Caco-2 (cell line): Measurements from ENCODE around the gene C4BPB. TPM values are rescaled to one million over a fixed set of nuclear protein-coding genes. Genes with fewer than 3 reads are reported as not detected.

ENCODE experiments used
- BruUV-seq: library from RNA; stranded (reverse); fragments of 400-500 nt; replicated peaks from 2 replicates; lab custom pipeline; 2021; lab: Mats Ljungman, UMichigan
- CTCF ChIA-PET: fragments of 300-600 bp; sonication (Branson Sonifier 250); formaldehyde crosslinking; loops from one replicate; lab custom pipeline; 2022; ENCODE audit warnings: antibody characterized with exemption; lab: Charles Lee
- POLR2A ChIA-PET: fragments of 300-600 bp; sonication (Branson Sonifier 250); formaldehyde crosslinking; loops from one replicate; lab custom pipeline; 2022; ENCODE audit warnings: antibody characterized with exemption; lab: Charles Lee
- DNase-seq, 2 experiments: peaks; one replicate each; pipeline versions ENCODE4 v3.0.0 to v3.0.0-alpha.2; 2020 to 2022
- H3K27me3 ChIP-seq: replicated peaks from 2 replicates; pipeline ENCODE4 v1.6.0; 2011; ENCODE audit warnings: low read length; ENCODE audit not compliant: control insufficient read depth, insufficient read depth
- H3K36me3 ChIP-seq: 2 replicates; pipeline ENCODE4 v1.5.1; 2011; ENCODE audit warnings: low read length; ENCODE audit not compliant: control insufficient read depth, insufficient read depth
- H3K4me1 ChIP-seq: fragments of 250-450 bp; sonication (Bioruptor Pico); 2 replicates; pipeline ENCODE4 v1.5.1; 2020; ENCODE audit warnings: mild to moderate bottlenecking
- H3K4me3 ChIP-seq: 2 replicates; pipeline ENCODE4 v1.5.1; 2011; ENCODE audit warnings: low read depth, mild to moderate bottlenecking, control low read depth, low read length
- H3K9me3 ChIP-seq: fragments of 250-450 bp; sonication (Bioruptor Pico); 2 replicates; pipeline ENCODE4 v1.5.1; 2020; ENCODE audit warnings: mild to moderate bottlenecking, moderate library complexity
- H3K27ac Mint-ChIP-seq: one replicate; pipeline ENCODE4 v1.8.0; 2022; ENCODE audit warnings: mixed read lengths; ENCODE audit not compliant: unreplicated experiment
- H3K27me3 Mint-ChIP-seq: one replicate; pipeline ENCODE4 v1.8.0; 2022; ENCODE audit warnings: mixed read lengths; ENCODE audit not compliant: insufficient read depth, unreplicated experiment
- H3K36me3 Mint-ChIP-seq: one replicate; pipeline ENCODE4 v1.8.0; 2022; ENCODE audit warnings: mild to moderate bottlenecking, mixed read lengths; ENCODE audit not compliant: insufficient read depth, unreplicated experiment
- H3K4me1 Mint-ChIP-seq: one replicate; pipeline ENCODE4 v1.8.0; 2022; ENCODE audit warnings: low read depth, mixed read lengths; ENCODE audit not compliant: unreplicated experiment
- H3K4me3 Mint-ChIP-seq: one replicate; pipeline ENCODE4 v1.8.0; 2022; ENCODE audit warnings: mild to moderate bottlenecking, moderate library complexity, mixed read lengths; ENCODE audit not compliant: unreplicated experiment
- H3K9me3 Mint-ChIP-seq: one replicate; pipeline ENCODE4 v1.8.0; 2022; ENCODE audit warnings: mixed read lengths; ENCODE audit not compliant: unreplicated experiment
- CTCF ChIP-seq, 2 experiments: fragments of 200-600 bp in 1 of 2; IDR thresholded peaks; 1 replicate in 1 of 2; 2 replicates in 1 of 2; pipeline versions ENCODE4 v1.5.1 to v1.8.0; 2011 to 2022; ENCODE audit warnings: antibody characterized with exemption in 1 of 2, control low read depth in 1 of 2, inconsistent platforms in 1 of 2, low read depth in 1 of 2, low read length in 1 of 2, mild to moderate bottlenecking in 1 of 2, moderate library complexity in 1 of 2; ENCODE audit not compliant: insufficient read depth in 1 of 2, severe bottlenecking in 1 of 2, unreplicated experiment in 1 of 2
- intact Hi-C: fragments of 100-400 bp; cut with micrococcal nuclease; formaldehyde crosslinking; loops from one replicate; pipeline ENCODE4 v1.10.0; 2022; ENCODE audit not compliant: unreplicated experiment
- total RNA-seq: library from RNA; stranded (reverse); gene quantifications from 2 replicates; pipeline ENCODE4 v1.2.3, GENCODE V29; 2022

The C4BPB gene
- total RNA-seq, 1 experiment from 2014 or later, result 99.8 TPM

GRCh38 chr1:207060596-207060995 is 28.1 kb upstream of the C4BPB start:
- Mint-ChIP-seq H3K4me1 (no peaks in the 10 kb centered on the region), H3K9me3 (no peaks in the 10 kb centered on the region), H3K27ac (no peak overlapping the region), H3K36me3 (peaks cover 22% of the 10 kb centered on the region), H3K27me3 (no peaks in the 10 kb centered on the region), H3K4me3 (no peak overlapping the region)
- ChIA-PET CTCF (no interaction called here), POLR2A (no interaction called here)
- Histone ChIP-seq H3K4me1 (no peaks in the 10 kb centered on the region), H3K36me3 (peaks cover 4% of the 10 kb centered on the region; the same call in 1 of the 2 replicates), H3K27me3 (no peaks in the 10 kb centered on the region), H3K9me3 (no peaks in the 10 kb centered on the region), H3K4me3 (no peak overlapping the region)
- intact Hi-C loops, result no loop called here
- no TSS peak for BruUV-seq
- DNase-seq, result no peak
- no peak for TF ChIP-seq CTCF (IDR thresholded peaks at IDR 0.05; ENCODE audit: insufficient read depth in 1 of 2, low read depth in 1 of 2, low read length in 1 of 2, severe bottlenecking in 1 of 2, unreplicated experiment in 1 of 2)

DNA sequence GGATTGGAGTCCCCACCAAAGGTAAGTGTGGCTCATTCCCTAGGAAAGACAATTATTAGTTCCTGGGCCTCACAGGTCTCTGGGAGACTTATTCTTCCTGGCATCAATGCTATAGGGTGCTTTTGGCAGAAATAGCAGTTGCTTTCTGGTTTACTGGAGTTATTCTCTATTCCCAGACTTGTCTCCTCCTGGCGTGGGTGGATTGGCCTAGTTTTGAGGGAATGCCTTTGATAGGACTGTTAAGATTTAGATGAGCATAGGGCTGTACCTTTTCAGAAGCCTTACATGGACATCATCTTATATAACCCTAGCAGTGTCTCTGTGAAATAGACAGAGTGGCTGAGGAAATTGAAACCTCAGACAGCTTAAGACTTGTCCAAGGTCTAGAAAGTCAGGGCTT is 26.6 kb upstream of the C4BPB start:
- H3K27me3 Mint-ChIP-seq, result no peaks in the 10 kb centered on the region
- no peak for DNase-seq
- Histone ChIP-seq H3K27me3 (no peaks in the 10 kb centered on the region), H3K4me3 (no peak overlapping the region), H3K9me3 (no peaks in the 10 kb centered on the region), H3K36me3 (peaks cover 4% of the 10 kb centered on the region; the same call in 1 of the 2 replicates), H3K4me1 (no peaks in the 10 kb centered on the region)
- intact Hi-C loops, result no loop called here
- H3K9me3 Mint-ChIP-seq, result no peaks in the 10 kb centered on the region
- no peak overlapping the region for H3K27ac Mint-ChIP-seq
- no peak overlapping the region for H3K4me3 Mint-ChIP-seq
- CTCF ChIA-PET, result no interaction called here
- POLR2A ChIA-PET, result no interaction called here
- TF ChIP-seq CTCF (IDR thresholded peaks at IDR 0.05; ENCODE audit: insufficient read depth in 1 of 2, low read depth in 1 of 2, low read length in 1 of 2, severe bottlenecking in 1 of 2, unreplicated experiment in 1 of 2), result no peak
- no TSS peak for BruUV-seq
- H3K4me1 Mint-ChIP-seq, result no peaks in the 10 kb centered on the region
- H3K36me3 Mint-ChIP-seq, result peaks cover 22% of the 10 kb centered on the region

DNA sequence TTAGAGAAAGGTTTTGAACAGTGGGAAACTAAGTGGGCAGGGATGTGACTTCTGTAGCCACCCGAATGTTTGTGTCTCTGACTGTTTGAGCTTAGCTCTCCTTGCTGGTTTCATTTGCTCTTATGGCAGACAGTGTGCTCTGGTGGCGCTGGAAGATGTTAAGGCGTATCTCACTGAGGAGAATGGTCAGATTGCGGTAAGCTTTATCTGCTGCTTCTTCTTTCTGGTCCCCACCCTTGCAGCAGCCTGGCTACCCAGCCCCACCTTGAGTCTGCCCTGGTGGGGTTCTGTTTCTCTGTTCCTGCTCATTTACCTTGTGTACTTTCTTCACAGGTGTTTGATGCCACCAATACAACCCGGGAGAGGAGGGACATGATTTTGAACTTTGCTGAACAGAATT is 25.6 kb upstream of the C4BPB start:
- H3K9me3 Mint-ChIP-seq, result no peaks in the 10 kb centered on the region
- H3K27me3 Mint-ChIP-seq, result no peaks in the 10 kb centered on the region
- Histone ChIP-seq H3K4me3 (no peak overlapping the region), H3K27me3 (no peaks in the 10 kb centered on the region), H3K4me1 (no peaks in the 10 kb centered on the region), H3K9me3 (no peaks in the 10 kb centered on the region), H3K36me3 (peaks cover 4% of the 10 kb centered on the region; the same call in 1 of the 2 replicates)
- POLR2A ChIA-PET, result no interaction called here
- H3K4me1 Mint-ChIP-seq, result no peaks in the 10 kb centered on the region
- no peak for TF ChIP-seq CTCF (IDR thresholded peaks at IDR 0.05; ENCODE audit: insufficient read depth in 1 of 2, low read depth in 1 of 2, low read length in 1 of 2, severe bottlenecking in 1 of 2, unreplicated experiment in 1 of 2)
- peaks cover 27% of the 10 kb centered on the region for H3K36me3 Mint-ChIP-seq
- no peak overlapping the region for H3K27ac Mint-ChIP-seq
- BruUV-seq, result no TSS peak
- CTCF ChIA-PET, result no interaction called here
- intact Hi-C loops, result no loop called here
- DNase-seq, result no peak
- no peak overlapping the region for H3K4me3 Mint-ChIP-seq
